Right cardiac atrium (tissue), 5 donors: ENCODE measurements around the gene TSEN15. TPM values are rescaled to one million over a fixed set of nuclear protein-coding genes. Genes with fewer than 3 reads are reported as not detected.
A peak's percentile ranks its signal among the peaks of the same experiment; 100 is the strongest.
"Not testable (repeated sequence)": the region's sequence is repeated elsewhere in the genome, so short reads cannot be mapped to it uniquely, and the experiment has no call there.

ENCODE experiments used
- ATAC-seq, 2 donors: fragments of 200-7000 bp; cut with Tn5 transposase; one replicate each; pipeline versions ENCODE4 v1.8.0 to v1.9.1; 2020; ENCODE audit warnings: moderate library complexity in 2 of 2, mild to moderate bottlenecking in 1 of 2
- DNase-seq, 3 donors: peaks; one replicate each; pipeline ENCODE4 v3.0.0-alpha.2; 2020
- H3K27ac ChIP-seq: one replicate; pipeline ENCODE4 v1.5.1; 2013; ENCODE audit warnings: mild to moderate bottlenecking, low read length, control low read depth, moderate library complexity
- H3K27me3 ChIP-seq: one replicate; pipeline ENCODE4 v1.6.1; 2013; ENCODE audit not compliant: control insufficient read depth, insufficient read depth
- H3K4me1 ChIP-seq: one replicate; pipeline ENCODE4 v1.6.1; 2013; ENCODE audit warnings: low read length; ENCODE audit not compliant: control insufficient read depth, insufficient read depth
- H3K4me3 ChIP-seq: one replicate; pipeline ENCODE4 v1.5.1; 2013; ENCODE audit warnings: low read length, control low read depth
- H3K9me3 ChIP-seq: one replicate; pipeline ENCODE4 v1.6.1; 2013; ENCODE audit warnings: low read length; ENCODE audit not compliant: control insufficient read depth
- WGBS: extraction: QIAGEN DNeasy Blood & Tissue Kit; methylation state at CpG from one replicate; pipeline ENCODE4 v1.1.7; 2013; 5-methylcytosine and 5-hydroxymethylcytosine counted together
- intact Hi-C, 4 donors: fragments of 100-400 bp; cut with DNase I; formaldehyde crosslinking; loops; one replicate each; pipeline versions ENCODE4 v1.11.0 to v1.14.0; 2022 to 2023
- polyA plus RNA-seq: library from polyadenylated mRNA; stranded (reverse); fragments of 200-250 nt; gene quantifications from one replicate; pipeline ENCODE4 v1.2.3, GENCODE V29; 2013
- total RNA-seq, 4 donors: library from RNA; stranded (reverse); fragmentation: NEBNext Ultra II Directional; extraction: Animal tissue kit (Norgen Biotek cat#: 25700); gene quantifications; one replicate each; pipeline ENCODE4 v1.2.1, GENCODE V29; 2021
- donor health status: healthy with polysubstance abuse.
- donor health status: DM: no; HTN: yes; CAD: no.
- donor health status: DM: no; HTN: no; CAD: no.
- donor health status: DM: no; HTN: yes; CAD: no; lungs with severe emphysema.
- donor health status: DM: yes; HTN: yes; CAD: no.

The TSEN15 gene
- total and polyA plus RNA-seq, 5 donors: 22.4 to 24.9 (median 24.3) TPM

DNA sequence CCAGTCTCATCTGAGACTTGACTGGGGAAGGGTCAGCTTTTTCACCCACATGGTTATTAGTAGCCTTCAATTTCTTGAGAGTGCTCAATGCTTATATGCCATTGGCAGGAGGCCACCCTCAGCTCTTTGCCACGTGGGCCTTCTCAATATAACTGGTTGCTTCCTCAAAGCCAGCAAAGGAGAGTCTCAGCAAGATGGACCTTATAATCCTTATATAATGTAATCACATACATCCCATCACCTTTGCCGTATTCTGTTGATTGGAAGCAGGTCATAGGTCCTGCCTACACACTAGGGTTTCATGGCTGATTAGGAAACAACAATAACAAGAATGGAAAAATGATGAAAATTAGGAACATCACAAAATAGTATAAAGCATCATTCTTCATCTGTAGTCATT, 22.9 kb downstream of the TSEN15 start:
- Histone ChIP-seq H3K27ac (no peak overlapping the region), H3K4me1 (no peaks in the 10 kb centered on the region), H3K27me3 (no peaks in the 10 kb centered on the region), H3K4me3 (no peak overlapping the region), H3K9me3 (no peaks in the 10 kb centered on the region)
- peak in 1 of 3 donors; percentile 38 for DNase-seq
- ATAC-seq: peak in 1 of 2 donors; percentile 20
- WGBS: 82% methylated on average over 2 of the region's 2 CpGs
- intact Hi-C loops: loop anchor here in 3 of 4 donors (2.0 to 10.0 kb wide), 5 partner anchors 148 to 620 kb away; no protein-coding TSS in a partner anchor

DNA sequence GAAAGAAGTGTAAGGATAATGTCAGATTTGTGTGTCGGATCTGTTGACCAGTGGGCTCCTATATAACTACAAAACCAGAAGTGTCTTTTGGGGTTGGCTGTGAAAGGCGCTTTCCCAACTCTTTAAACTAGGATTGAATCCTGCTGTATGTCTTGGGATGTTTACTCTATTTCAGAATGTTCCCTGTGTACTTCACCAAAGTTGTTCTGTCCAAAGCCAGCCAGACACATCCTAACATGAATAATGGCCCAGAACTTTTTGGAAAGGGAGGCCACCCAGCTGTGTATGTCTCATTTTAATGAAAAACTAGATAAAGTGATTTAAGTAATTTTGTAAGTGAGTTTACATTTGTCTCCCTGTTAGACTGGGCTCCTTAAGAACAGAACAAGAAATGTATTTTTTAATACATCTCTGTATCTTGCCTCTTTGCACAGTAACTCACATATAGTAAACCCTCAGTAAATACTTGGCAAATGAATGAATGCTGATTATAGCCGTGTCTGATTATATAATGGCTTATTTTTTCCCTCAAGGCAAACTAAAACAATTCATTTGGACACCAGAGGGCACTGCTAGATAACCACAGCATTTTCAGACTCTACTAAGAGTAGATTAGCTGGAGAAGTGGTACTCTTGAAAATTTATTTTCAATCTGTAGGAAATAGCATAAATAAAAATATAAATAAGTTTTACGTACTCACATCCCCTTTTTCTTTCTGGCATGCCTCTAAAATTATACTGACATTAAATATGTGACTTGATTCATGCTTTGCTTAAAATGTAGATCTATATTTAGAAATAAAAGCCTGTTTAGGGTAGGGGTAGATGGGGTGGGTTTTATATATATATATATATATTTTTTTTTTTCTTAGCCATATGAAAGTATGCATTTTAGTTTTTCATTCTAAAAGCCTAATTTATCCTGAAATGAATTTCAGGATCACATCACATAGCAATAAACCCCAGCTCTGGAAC, 23.8 kb downstream of the TSEN15 start:
- intact Hi-C loops: loop anchor here (2.0 to 10.0 kb wide), 6 partner anchors 147 to 619 kb away; no protein-coding TSS in a partner anchor
- ATAC-seq: peak; percentile 81 to 84
- Histone ChIP-seq H3K4me1 (no peaks in the 10 kb centered on the region), H3K27ac (no peak overlapping the region), H3K9me3 (no peaks in the 10 kb centered on the region), H3K27me3 (no peaks in the 10 kb centered on the region), H3K4me3 (no peak overlapping the region)
- 38% methylated on average over 4 of the region's 4 CpGs for WGBS
- no peak for DNase-seq

DNA sequence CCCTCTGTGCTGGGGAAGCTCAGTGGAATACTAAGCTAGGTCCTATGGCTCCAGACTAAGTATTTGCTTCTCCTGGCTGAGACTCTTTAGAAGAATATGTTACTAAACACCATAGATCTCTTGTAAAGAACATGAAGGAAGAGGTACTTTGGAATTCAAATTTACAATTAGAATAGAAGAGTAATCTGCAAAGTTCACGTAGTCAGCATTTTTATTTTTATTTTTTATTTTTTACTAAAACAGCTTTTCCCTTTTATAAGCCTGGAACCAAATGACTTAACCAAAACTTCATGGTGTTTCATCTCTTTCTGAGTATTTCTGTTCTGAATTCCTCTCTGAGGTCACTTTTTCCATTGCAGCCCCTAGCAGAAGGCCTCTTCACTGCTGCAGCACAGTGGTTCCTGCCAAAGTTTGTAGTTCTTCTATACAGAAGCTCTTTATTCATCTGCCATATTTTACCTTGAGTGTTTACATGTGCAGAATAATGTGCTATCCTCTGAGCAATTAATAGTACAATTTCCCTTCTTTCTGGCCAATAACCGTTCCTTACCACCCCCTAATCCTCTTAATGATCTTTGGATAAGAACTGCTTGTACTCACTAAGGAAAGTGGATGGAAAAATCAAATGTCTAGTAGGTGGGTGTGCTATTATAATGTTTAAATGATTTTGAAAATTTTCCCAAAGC, 27.2 kb downstream of the TSEN15 start:
- H3K4me1 ChIP-seq: no peaks in the 10 kb centered on the region
- H3K4me3 ChIP-seq: no peak overlapping the region
- intact Hi-C loops: loop anchor here (5.0 to 10.0 kb wide), 5 partner anchors 144 to 616 kb away; no protein-coding TSS in a partner anchor
- WGBS: 27% methylated on average over 2 of the region's 2 CpGs
- H3K27me3 ChIP-seq: no peaks in the 10 kb centered on the region
- DNase-seq: no peak
- ATAC-seq: no peak
- no peak overlapping the region for H3K27ac ChIP-seq
- no peaks in the 10 kb centered on the region for H3K9me3 ChIP-seq

DNA sequence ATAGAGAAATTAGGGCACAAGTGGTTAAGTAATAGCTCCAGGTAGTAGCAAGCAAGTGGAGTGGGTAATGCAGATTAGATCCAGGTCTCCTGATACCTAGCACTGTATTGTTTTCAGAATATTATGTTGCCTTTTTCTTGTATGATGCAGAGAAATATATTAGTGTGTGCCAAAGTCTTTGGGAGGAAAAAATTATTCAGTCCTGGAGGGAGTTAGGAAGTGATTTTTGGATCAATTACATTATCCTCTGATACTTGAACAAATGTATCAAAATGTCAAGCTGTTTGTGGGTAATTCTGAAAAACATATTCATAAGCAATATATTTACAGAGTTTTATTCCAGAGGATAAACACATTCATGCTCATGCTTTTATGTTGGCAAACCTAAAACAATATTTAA, 28.8 kb downstream of the TSEN15 start:
- H3K27ac ChIP-seq: no peak overlapping the region
- no peak overlapping the region for H3K4me3 ChIP-seq
- no peaks in the 10 kb centered on the region for H3K27me3 ChIP-seq
- no peaks in the 10 kb centered on the region for H3K4me1 ChIP-seq
- DNase-seq (no peak), ATAC-seq (no peak)
- no peaks in the 10 kb centered on the region for H3K9me3 ChIP-seq
- intact Hi-C loops: no loop called here

DNA sequence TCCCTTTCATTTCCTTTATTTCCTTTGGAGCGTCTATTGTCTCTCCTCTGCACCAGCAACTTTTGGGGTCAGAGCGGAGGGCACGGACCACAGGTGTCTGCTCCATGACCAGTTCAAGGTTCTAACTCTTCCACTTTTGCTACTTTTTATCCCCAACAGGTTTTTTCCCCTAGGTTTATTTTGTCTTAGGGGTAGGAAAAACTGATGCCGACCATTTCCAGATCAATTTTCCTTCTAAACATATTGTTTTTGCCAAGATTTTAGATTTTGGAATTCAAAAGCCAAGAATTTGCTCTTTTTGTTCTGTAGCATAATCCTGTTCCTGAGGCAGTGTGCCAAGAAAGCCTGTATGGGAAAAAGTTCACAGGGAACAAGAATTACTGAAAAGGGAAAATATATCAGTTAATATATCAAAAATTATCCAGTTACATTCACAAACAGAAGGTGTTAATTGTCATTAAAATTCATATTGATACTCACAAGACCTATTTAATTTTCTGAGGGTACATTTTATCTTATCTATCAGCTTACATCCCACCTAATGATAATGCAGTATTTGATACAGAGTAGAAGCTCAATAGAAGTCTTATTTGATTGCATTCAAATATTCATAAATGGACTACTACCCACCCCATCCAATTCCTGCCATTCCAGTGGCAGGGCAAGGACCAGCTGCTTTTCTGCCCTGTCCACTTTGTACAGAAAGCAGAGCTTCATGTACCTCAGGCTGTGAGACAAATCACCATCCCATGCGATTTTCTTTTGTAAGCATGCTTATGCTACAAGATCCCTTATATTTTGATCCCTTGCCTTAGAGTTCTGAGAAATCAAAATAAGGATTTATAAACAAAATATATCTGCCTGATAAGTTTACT, 31.2 kb downstream of the TSEN15 start:
- DNase-seq (no peak), ATAC-seq (no peak)
- intact Hi-C loops: no loop called here
- 74% methylated on average over 5 of the region's 5 CpGs for whole genome bisulfite sequencing
- Histone ChIP-seq H3K4me3 (no peak overlapping the region), H3K27ac (no peak overlapping the region), H3K27me3 (no peaks in the 10 kb centered on the region), H3K9me3 (no peaks in the 10 kb centered on the region), H3K4me1 (no peaks in the 10 kb centered on the region)

DNA sequence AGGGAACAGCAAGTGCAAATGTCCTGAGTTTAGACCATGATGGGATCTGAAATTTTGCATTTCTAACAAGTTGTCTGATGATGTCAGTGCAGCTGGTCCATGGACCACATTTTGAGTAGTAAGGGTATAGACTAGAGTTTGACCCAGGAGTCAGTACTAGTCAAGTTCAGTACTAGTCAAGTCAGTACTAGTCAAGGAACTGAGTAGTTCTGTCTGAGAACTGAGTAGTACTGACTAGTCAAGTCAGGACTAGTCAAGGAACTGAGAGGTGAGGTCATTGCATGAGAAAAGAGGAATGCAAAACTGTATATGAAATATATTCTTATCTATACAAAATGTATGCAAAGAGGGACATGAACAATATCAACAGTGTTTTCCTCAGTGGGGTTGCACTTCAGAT, 34.1 kb downstream of the TSEN15 start:
- Histone ChIP-seq H3K27me3 (no peaks in the 10 kb centered on the region), H3K4me1 (no peaks in the 10 kb centered on the region), H3K27ac (no peak overlapping the region), H3K4me3 (no peak overlapping the region), H3K9me3 (no peaks in the 10 kb centered on the region)
- ATAC-seq (no peak), DNase-seq (no peak)
- intact Hi-C loops: no loop called here

DNA sequence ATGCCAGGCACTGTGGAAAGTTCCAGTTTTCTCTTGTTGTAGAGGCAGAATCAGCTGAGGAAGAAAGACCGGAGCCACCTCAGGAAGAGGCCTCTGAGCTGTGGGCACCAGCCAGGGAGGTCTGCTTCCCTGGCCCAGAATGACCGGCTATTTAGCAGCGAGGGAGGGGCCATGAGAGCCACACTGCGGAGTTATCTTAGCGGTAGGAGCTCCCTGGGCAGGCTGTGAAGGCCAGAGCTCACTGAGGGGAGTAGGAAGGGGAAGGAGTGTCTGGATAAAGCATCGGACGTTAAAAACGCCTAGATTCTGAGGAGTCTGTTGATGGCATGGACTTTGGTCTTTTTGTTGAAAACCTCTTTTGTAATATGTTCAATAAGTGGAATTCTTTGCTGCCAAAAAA, 36.5 kb downstream of the TSEN15 start:
- Histone ChIP-seq H3K9me3 (no peaks in the 10 kb centered on the region), H3K27ac (no peak overlapping the region), H3K4me3 (no peak overlapping the region), H3K27me3 (no peaks in the 10 kb centered on the region), H3K4me1 (no peaks in the 10 kb centered on the region)
- WGBS: 71% methylated on average over 8 of the region's 8 CpGs
- no peak for ATAC-seq
- no peak for DNase-seq
- intact Hi-C loops: no loop called here

DNA sequence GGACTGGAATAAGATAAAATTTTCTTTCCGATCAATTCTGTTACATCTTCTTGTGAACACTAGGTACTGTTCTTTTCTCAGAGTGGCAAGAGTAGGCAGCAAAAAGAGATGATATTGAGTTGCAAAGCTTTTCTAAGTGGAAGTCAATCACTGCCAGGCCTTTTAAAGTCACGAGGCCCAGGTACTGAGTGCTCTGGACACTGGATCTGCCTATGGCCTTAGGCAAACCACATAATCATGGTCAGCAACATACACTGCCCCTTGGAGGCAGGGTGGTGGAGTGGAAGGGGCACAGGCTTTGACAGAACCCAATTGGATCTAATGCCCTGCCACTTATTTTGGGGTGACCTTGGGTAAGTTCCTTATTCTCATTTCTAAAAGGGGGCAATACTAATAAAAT, 41.5 kb downstream of the TSEN15 start:
- no peaks in the 10 kb centered on the region for H3K4me1 ChIP-seq
- DNase-seq: no peak
- H3K9me3 ChIP-seq: no peaks in the 10 kb centered on the region
- 84% methylated on average over 2 of the region's 2 CpGs for WGBS
- no peaks in the 10 kb centered on the region for H3K27me3 ChIP-seq
- no peak overlapping the region for H3K4me3 ChIP-seq
- intact Hi-C loops: no loop called here
- ATAC-seq: no peak
- H3K27ac ChIP-seq: no peak overlapping the region

DNA sequence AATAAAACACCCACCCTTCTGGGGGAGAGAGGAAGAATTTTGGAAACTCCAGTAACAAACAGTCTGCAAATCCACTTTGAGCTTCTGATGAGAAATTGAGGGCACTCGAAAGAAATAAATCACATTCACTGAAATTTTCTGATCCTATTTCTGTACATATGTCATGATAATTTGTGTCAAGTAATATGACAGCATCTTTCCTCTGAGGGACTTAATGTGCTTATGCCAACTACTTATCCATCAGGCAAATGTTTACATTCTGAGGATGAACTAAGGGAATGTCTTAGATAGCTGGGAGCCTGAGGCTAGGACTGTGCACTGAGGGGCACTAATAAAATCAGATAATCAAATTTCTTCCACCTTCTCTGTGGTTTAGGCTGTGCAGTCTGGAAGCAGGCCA, 44.5 kb downstream of the TSEN15 start:
- no peaks in the 10 kb centered on the region for H3K9me3 ChIP-seq
- peaks cover 2% of the 10 kb centered on the region for H3K4me1 ChIP-seq
- intact Hi-C loops: no loop called here
- DNase-seq: no peak
- 97% methylated on average over 1 of the region's 1 CpG for WGBS
- no peak overlapping the region for H3K27ac ChIP-seq
- no peaks in the 10 kb centered on the region for H3K27me3 ChIP-seq
- no peak overlapping the region for H3K4me3 ChIP-seq
- no peak for ATAC-seq

DNA sequence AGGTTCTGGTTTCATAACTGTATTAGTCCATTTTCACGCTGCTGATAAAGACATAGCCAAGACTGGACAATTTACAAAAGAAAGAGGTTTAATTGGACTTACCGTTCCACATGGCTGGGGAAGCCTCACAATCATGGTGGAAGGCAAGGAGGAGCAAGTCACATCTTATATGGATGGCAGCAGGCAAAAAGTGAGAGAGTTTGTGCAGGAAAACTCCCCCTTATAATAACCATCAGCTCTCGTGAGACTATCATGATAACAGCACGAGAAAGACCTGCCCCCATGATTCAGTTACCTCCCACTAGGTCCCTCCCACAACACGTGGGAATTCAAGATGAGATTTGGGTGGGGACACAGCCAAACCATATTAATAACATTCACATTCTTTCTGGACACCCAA, 45.0 kb downstream of the TSEN15 start:
- H3K4me3 ChIP-seq, H3K27ac ChIP-seq, intact Hi-C loops, H3K9me3 ChIP-seq, ATAC-seq, H3K27me3 ChIP-seq, DNase-seq, H3K4me1 ChIP-seq: not testable (repeated sequence)
- 84% methylated on average over 5 of the region's 5 CpGs for WGBS
